Measurements from ENCODE around the gene DEPDC5.

DNA sequence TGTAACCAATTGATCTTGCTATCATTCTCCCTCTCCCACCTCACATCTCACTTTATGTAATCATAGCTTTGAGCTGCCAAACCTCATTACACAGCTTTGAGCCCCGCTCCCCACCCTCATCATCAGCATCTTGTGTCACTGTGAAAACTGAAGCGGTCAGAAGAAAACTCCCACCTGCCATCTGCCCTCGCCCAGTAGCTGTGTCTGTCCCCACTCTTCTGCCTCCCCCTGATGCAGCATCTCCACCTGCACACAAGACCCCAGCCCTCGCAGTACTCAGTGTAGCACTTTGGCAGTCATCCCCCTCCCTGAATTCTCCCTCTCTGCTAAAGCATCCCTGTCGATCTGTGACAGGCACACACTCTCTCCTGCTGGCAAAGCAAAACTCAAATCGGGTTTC lies 130.2 kb downstream of the DEPDC5 start:
- TF ChIP-seq CTCF (IDR thresholded peaks at IDR 0.05) (no peak), POLR2A (IDR thresholded peaks at IDR 0.05) (no peak)

All from Peyer's patch (tissue), 4 donors.